IPS-15b (cell line): ENCODE measurements around the gene MAP3K2.

ENCODE experiments used
- H3K27me3 ChIP-seq: one replicate; pipeline ENCODE4 v1.6.1; 2013; ENCODE audit warnings: low read length; ENCODE audit not compliant: control insufficient read depth, insufficient read depth
- H3K36me3 ChIP-seq: one replicate; pipeline ENCODE4 v1.6.1; 2013; ENCODE audit warnings: low read length; ENCODE audit not compliant: control insufficient read depth, insufficient read depth
- H3K4me1 ChIP-seq: one replicate; pipeline ENCODE4 v1.6.1; 2013; ENCODE audit warnings: mild to moderate bottlenecking, low read length; ENCODE audit not compliant: control insufficient read depth, insufficient read depth
- H3K4me3 ChIP-seq: one replicate; pipeline ENCODE4 v1.5.1; 2013; ENCODE audit warnings: low read depth, low read length
- H3K9ac ChIP-seq: one replicate; pipeline ENCODE4 v1.6.1; 2013; ENCODE audit warnings: low read depth, mild to moderate bottlenecking, low read length
- H3K9me3 ChIP-seq: one replicate; pipeline ENCODE4 v1.6.1; 2013; ENCODE audit warnings: mild to moderate bottlenecking, low read length; ENCODE audit not compliant: control insufficient read depth, insufficient read depth

The MAP3K2 gene

DNA sequence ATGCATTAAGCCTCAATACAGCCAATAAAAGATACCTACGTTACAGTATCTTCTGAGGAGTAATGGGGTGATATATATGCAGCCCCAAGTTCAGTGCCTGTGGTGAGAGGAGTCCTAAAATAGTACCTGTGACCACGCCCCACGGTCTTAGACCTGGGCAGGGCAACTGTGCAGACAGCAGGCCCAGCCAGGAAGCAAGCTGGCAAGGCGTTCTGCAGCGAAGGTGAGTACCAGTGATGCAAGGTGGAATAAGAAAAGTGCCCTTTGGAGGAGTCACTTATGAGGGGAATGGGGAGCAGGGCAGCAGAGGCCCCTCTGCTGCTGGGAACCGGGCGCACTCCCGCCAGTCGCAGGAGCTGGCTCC is 12.7 kb upstream of the MAP3K2 start:
- H3K36me3 ChIP-seq = no peaks in the 10 kb centered on the region
- no peak overlapping the region for H3K9ac ChIP-seq
- H3K27me3 ChIP-seq = no peaks in the 10 kb centered on the region
- H3K9me3 ChIP-seq = no peaks in the 10 kb centered on the region
- H3K4me1 ChIP-seq = no peaks in the 10 kb centered on the region
- H3K4me3 ChIP-seq = peak overlapping the region; percentile 18

- Histone ChIP-seq H3K9ac (no peak overlapping the region), H3K4me1 (no peaks in the 10 kb centered on the region), H3K36me3 (no peaks in the 10 kb centered on the region), H3K9me3 (no peaks in the 10 kb centered on the region), H3K4me3 (no peak overlapping the region), H3K27me3 (no peaks in the 10 kb centered on the region)
Observed at GRCh38 chr2:127398239-127398590, 10.4 kb upstream of the MAP3K2 start.

GRCh38 chr2:127397568-127398238 is 9.9 kb upstream of the MAP3K2 start:
- H3K36me3 ChIP-seq = no peaks in the 10 kb centered on the region
- no peaks in the 10 kb centered on the region for H3K9me3 ChIP-seq
- no peaks in the 10 kb centered on the region for H3K27me3 ChIP-seq
- H3K4me1 ChIP-seq = no peaks in the 10 kb centered on the region
- H3K4me3 ChIP-seq = no peak overlapping the region
- H3K9ac ChIP-seq = no peak overlapping the region

GRCh38 chr2:127394492-127394891 is 6.7 kb upstream of the MAP3K2 start:
- no peaks in the 10 kb centered on the region for H3K36me3 ChIP-seq
- H3K4me1 ChIP-seq = no peaks in the 10 kb centered on the region
- no peak overlapping the region for H3K9ac ChIP-seq
- H3K27me3 ChIP-seq = no peaks in the 10 kb centered on the region
- no peak overlapping the region for H3K4me3 ChIP-seq
- H3K9me3 ChIP-seq = no peaks in the 10 kb centered on the region

DNA sequence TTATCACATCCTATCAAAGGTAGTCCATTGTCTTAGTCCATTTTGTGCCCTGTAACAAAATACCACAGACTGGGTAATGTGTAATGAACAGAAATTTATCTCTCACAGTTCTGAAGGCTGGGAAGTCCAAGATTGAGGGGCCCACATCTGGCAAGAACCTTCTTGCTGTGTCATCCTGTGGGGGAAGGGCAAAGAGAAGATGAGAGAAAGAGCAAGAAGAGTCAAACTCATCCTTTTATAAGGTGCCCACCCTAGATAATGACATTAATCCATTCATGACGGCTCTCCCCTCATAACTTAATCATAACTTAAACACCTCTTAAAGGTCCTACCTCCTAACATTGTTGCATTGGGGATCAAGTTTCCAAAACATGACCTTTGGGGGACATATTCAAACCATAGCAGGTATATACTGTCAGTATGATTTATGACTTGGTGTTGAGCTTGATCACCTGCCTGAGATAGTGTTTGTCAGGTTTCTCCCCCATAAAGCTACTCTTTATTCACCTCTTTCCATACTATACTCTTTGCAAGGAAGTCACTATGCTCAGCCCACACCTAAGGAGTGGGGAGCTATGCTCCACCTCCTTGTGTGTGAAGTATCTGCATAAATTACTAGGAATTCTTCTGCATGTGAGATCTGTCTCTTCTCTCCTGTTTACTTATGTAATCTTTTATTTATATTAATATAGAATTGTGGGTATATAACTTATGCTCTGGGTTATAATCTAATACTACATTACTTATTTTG is 5.2 kb upstream of the MAP3K2 start:
- Histone ChIP-seq H3K4me1 (peaks cover 5% of the 10 kb centered on the region), H3K27me3 (peaks cover 3% of the 10 kb centered on the region), H3K9me3 (no peaks in the 10 kb centered on the region), H3K9ac (no peak overlapping the region), H3K4me3 (no peak overlapping the region), H3K36me3 (no peaks in the 10 kb centered on the region)

GRCh38 chr2:127392133-127392827 is 4.5 kb upstream of the MAP3K2 start:
- Histone ChIP-seq H3K36me3 (no peaks in the 10 kb centered on the region), H3K9me3 (no peaks in the 10 kb centered on the region), H3K27me3 (peaks cover 3% of the 10 kb centered on the region), H3K9ac (no peak overlapping the region), H3K4me1 (peaks cover 5% of the 10 kb centered on the region), H3K4me3 (no peak overlapping the region)

GRCh38 chr2:127389778-127390435 is 2.1 kb upstream of the MAP3K2 start:
- Histone ChIP-seq H3K9ac (no peak overlapping the region), H3K27me3 (peaks cover 3% of the 10 kb centered on the region), H3K4me3 (no peak overlapping the region), H3K9me3 (no peaks in the 10 kb centered on the region), H3K4me1 (peaks cover 5% of the 10 kb centered on the region), H3K36me3 (no peaks in the 10 kb centered on the region)

GRCh38 chr2:127388423-127389164 is 819 bp upstream of the MAP3K2 start:
- H3K9ac ChIP-seq = peak overlapping the region; percentile 63
- H3K4me3 ChIP-seq = peak overlapping the region; percentile 73
- peaks cover 5% of the 10 kb centered on the region for H3K4me1 ChIP-seq
- no peaks in the 10 kb centered on the region for H3K9me3 ChIP-seq
- H3K36me3 ChIP-seq = no peaks in the 10 kb centered on the region
- peaks cover 3% of the 10 kb centered on the region for H3K27me3 ChIP-seq

GRCh38 chr2:127386764-127387654 is 766 bp downstream of the MAP3K2 start:
- H3K9ac ChIP-seq = peak overlapping the region; percentile 70
- H3K9me3 ChIP-seq = no peaks in the 10 kb centered on the region
- H3K36me3 ChIP-seq = no peaks in the 10 kb centered on the region
- peak overlapping the region; percentile 82 for H3K4me3 ChIP-seq
- peaks cover 3% of the 10 kb centered on the region for H3K27me3 ChIP-seq
- peaks cover 5% of the 10 kb centered on the region for H3K4me1 ChIP-seq

- Histone ChIP-seq H3K27me3 (peaks cover 3% of the 10 kb centered on the region), H3K9me3 (no peaks in the 10 kb centered on the region), H3K9ac (no peak overlapping the region), H3K36me3 (no peaks in the 10 kb centered on the region), H3K4me1 (peaks cover 5% of the 10 kb centered on the region), H3K4me3 (peak overlapping the region; percentile 82)
Observed at GRCh38 chr2:127386246-127386645, 1.5 kb downstream of the MAP3K2 start.
